ENCODE measurements around the gene SH3GLB1. TPM values are rescaled to one million over a fixed set of nuclear protein-coding genes. Genes with fewer than 3 reads are reported as not detected.

Gene SH3GLB1
- total and polyA plus RNA-seq, 2 donors (not counting 3 experiments of a cell fraction or from before 2014, with no cell fraction given), result 43.7 to 140 TPM

DNA sequence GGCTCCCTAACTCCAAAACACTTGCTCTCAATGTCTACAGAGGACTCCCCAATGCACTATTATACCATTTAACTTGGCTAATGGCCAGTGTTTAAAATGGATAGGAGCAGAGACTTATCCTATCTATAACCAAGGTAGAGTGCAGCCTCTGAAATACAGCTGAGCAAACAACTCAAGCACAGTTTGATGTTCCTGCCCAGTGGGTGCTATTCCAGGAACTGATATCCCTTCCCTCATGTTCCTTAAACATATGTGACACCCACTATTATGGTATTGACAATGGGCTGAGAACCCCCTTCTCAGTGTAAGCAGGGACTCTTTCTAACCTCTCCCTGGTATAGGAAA lies 51.7 kb downstream of the SH3GLB1 start:
- Histone ChIP-seq H3K9ac (replicated peaks; ENCODE audit: extremely low read depth, insufficient read depth, low read length) (no peak overlapping the region), H3K79me2 (ENCODE audit: control insufficient read depth, insufficient read depth, low read length) (no peaks in the 10 kb centered on the region), H3K4me1 (ENCODE audit: control insufficient read depth, extremely low read depth, insufficient read depth, low read length) (no peaks in the 10 kb centered on the region)

More for the DNA sequence above, 51.7 kb downstream of the SH3GLB1 start:
- Histone ChIP-seq H2AFZ (ENCODE audit: low read depth, low read length) (no peak overlapping the region), H3K4me3 (replicated peaks in 1 of 3; ENCODE audit: insufficient read depth in 1 of 3, low read depth in 1 of 3, low read length in 3 of 3) (no peak overlapping the region), H4K20me1 (replicated peaks; ENCODE audit: control insufficient read depth, extremely low read depth, insufficient read depth, low read length) (no peaks in the 10 kb centered on the region), H3K27ac (ENCODE audit: insufficient read depth, low read depth, low read length) (no peak overlapping the region), H3K4me2 (ENCODE audit: insufficient read depth, low read length) (no peak overlapping the region), H3K27me3 (ENCODE audit: control insufficient read depth in 2 of 2, insufficient read depth in 2 of 2, low read length in 2 of 2) (no peaks in the 10 kb centered on the region), H3K9me1 (replicated peaks; ENCODE audit: control insufficient read depth, extremely low read depth, insufficient read depth, low read length) (no peaks in the 10 kb centered on the region), H3K9me3 (replicated peaks; ENCODE audit: control insufficient read depth, insufficient read depth, low read length) (no peaks in the 10 kb centered on the region), H3K36me3 (ENCODE audit: control insufficient read depth in 2 of 2, extremely low read depth in 1 of 2, insufficient read depth in 2 of 2, low read length in 2 of 2) (no peaks in the 10 kb centered on the region)
- ChIA-PET POLR2A (no interaction called here), CTCF (interaction anchor here (0.8 to 1.9 kb wide), 2 partner anchors 14 to 25 kb away, joined by 3 to 8 read pairs; no protein-coding TSS in a partner anchor)
- DNase-seq (ENCODE audit: low read depth, low spot score), result no peak
- dilution Hi-C loops (cut with MboI; ENCODE audit: extremely low pct_ligation_motif_present, low sequenced_read_pairs), result no loop called here
- FAIRE-seq, result no peak
- TF ChIP-seq, protein P1, sequence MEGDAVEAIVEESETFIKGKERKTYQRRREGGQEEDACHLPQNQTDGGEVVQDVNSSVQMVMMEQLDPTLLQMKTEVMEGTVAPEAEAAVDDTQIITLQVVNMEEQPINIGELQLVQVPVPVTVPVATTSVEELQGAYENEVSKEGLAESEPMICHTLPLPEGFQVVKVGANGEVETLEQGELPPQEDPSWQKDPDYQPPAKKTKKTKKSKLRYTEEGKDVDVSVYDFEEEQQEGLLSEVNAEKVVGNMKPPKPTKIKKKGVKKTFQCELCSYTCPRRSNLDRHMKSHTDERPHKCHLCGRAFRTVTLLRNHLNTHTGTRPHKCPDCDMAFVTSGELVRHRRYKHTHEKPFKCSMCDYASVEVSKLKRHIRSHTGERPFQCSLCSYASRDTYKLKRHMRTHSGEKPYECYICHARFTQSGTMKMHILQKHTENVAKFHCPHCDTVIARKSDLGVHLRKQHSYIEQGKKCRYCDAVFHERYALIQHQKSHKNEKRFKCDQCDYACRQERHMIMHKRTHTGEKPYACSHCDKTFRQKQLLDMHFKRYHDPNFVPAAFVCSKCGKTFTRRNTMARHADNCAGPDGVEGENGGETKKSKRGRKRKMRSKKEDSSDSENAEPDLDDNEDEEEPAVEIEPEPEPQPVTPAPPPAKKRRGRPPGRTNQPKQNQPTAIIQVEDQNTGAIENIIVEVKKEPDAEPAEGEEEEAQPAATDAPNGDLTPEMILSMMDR (IDR thresholded peaks at IDR 0.05; ENCODE audit: extremely low read depth in 1 of 2, insufficient read depth in 1 of 2, low read depth in 1 of 2, low read length in 2 of 2), result no peak
- TF ChIP-seq POLR2AphosphoS5 (IDR thresholded peaks at IDR 0.05; ENCODE audit: insufficient read depth, low read depth, low read length) (no peak), FOS (IDR thresholded peaks at IDR 0.05; ENCODE audit: borderline replicate concordance, insufficient read depth, low read length) (no peak), EZH2 (IDR thresholded peaks at IDR 0.05; ENCODE audit: borderline replicate concordance, low read depth, low read length, severe bottlenecking) (no peak), POLR2A (IDR thresholded peaks at IDR 0.05; ENCODE audit: low read depth, low read length) (no peak)
- TF ChIP-seq, protein P2, sequence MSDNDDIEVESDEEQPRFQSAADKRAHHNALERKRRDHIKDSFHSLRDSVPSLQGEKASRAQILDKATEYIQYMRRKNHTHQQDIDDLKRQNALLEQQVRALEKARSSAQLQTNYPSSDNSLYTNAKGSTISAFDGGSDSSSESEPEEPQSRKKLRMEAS (IDR thresholded peaks at IDR 0.05; ENCODE audit: insufficient read depth, insufficient read length), result no peak
- intact Hi-C loops (cut with micrococcal nuclease), result no loop called here
- no TSS peak for BruUV-seq (replicated peaks)
